Fibroblast of gingiva (primary cell): Measurements from ENCODE around the gene FAM3B.
A peak's percentile ranks its signal among the peaks of the same experiment; 100 is the strongest.
"Not testable (repeated sequence)": the region's sequence is repeated elsewhere in the genome, so short reads cannot be mapped to it uniquely, and the experiment has no call there.

Experiments
- DNase-seq: peaks from one replicate; pipeline ENCODE4 v3.0.0-alpha.2; 2011; ENCODE audit warnings: low read depth

FAM3B gene

GRCh38 chr21:41316200-41317062, at the start of gene FAM3B:
FAM3B (plus strand) TSS chr21:41316801; CDS start chr21:41316880, 79 bp downstream.
- no peak for DNase-seq

GRCh38 chr21:41267346-41267745, 49.3 kb upstream of the FAM3B start:
- DNase-seq = no peak

GRCh38 chr21:41269535-41269934, 47.1 kb upstream of the FAM3B start:
- DNase-seq = no peak

- no peak for DNase-seq
Measured at GRCh38 chr21:41277196-41277595, 39.4 kb upstream of the FAM3B start.

GRCh38 chr21:41277846-41278245, 38.8 kb upstream of the FAM3B start:
- no peak for DNase-seq

- DNase-seq = peak; percentile 7
Measured at GRCh38 chr21:41280115-41280919, 36.3 kb upstream of the FAM3B start.

GRCh38 chr21:41282412-41282811, 34.2 kb upstream of the FAM3B start:
- DNase-seq = no peak

- DNase-seq = peak; percentile 79
Measured at GRCh38 chr21:41283211-41283818, 33.3 kb upstream of the FAM3B start.

GRCh38 chr21:41289431-41289830, 27.2 kb upstream of the FAM3B start:
- DNase-seq = no peak

- no peak for DNase-seq
Measured at GRCh38 chr21:41290106-41290799, 26.3 kb upstream of the FAM3B start.

- DNase-seq = no peak
Measured at GRCh38 chr21:41294548-41295231, 21.9 kb upstream of the FAM3B start.

GRCh38 chr21:41295721-41296254, 20.8 kb upstream of the FAM3B start:
- DNase-seq = no peak

- no peak for DNase-seq
Measured at GRCh38 chr21:41302976-41303375, 13.6 kb upstream of the FAM3B start.

- no peak for DNase-seq
Measured at GRCh38 chr21:41304068-41304720, 12.4 kb upstream of the FAM3B start.

- DNase-seq = no peak
Measured at GRCh38 chr21:41307219-41307618, 9.4 kb upstream of the FAM3B start.

- DNase-seq = not testable (repeated sequence)
Measured at GRCh38 chr21:41313285-41314164, 3.1 kb upstream of the FAM3B start.

GRCh38 chr21:41315726-41316125, 875 bp upstream of the FAM3B start:
- no peak for DNase-seq

- DNase-seq = no peak
Measured at GRCh38 chr21:41317063-41317392, 427 bp downstream of the FAM3B start.

- no peak for DNase-seq
Measured at GRCh38 chr21:41317458-41317857, 857 bp downstream of the FAM3B start.

GRCh38 chr21:41318218-41318617, 1.6 kb downstream of the FAM3B start:
- no peak for DNase-seq
